A172 (cell line): ENCODE measurements around the gene SORT1. TPM values are rescaled to one million over a fixed set of nuclear protein-coding genes. Genes with fewer than 3 reads are reported as not detected.

Experiments used
- DNase-seq: peaks from one replicate; pipeline ENCODE4 v3.0.0-alpha.2; 2015; ENCODE audit warnings: low spot score
- total RNA-seq: library from RNA; depleted of rRNA; stranded (reverse); fragments of >200 nt; shearing (Covaris generic); gene quantifications from 2 replicates; pipeline ENCODE4 v1.2.3, GENCODE V29; 2014; rRNA removed

The SORT1 gene
- total RNA-seq, 1 experiment from 2014 or later: 15.9 TPM

DNA sequence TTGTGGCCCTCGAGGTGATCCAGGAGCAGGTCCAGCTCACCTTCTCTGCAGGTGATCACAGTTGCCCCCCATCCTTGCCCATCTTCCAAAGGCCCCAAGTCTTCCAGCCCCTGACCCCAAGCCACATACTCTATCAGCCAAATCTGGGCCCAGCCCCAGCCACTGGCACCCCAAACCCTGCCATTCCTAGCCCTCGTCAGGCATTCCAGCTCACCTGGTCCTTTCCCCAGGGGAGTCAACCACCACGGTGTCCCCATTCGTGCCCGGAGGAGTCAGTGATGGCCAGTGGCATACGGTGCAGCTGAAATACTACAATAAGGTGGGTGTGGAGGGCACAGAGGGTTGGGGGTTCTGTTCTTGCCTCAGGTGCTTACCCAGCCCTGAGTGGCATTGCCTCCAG is 136.1 kb downstream of the SORT1 start:
- no peak for DNase-seq

DNA sequence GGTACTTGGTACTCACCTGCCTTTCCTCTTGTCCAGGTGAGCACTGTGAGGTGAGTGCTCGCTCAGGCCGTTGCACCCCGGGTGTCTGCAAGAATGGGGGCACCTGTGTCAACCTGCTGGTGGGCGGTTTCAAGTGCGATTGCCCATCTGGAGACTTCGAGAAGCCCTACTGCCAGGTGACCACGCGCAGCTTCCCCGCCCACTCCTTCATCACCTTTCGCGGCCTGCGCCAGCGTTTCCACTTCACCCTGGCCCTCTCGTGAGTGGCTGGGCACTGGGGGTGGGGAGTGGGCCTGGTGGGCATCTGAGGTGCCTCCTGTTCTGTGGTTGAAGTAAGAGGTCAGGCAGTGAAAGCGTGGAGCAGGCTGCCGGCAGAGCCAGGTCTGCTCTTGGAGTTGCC is 136.7 kb downstream of the SORT1 start:
- no peak for DNase-seq

DNA sequence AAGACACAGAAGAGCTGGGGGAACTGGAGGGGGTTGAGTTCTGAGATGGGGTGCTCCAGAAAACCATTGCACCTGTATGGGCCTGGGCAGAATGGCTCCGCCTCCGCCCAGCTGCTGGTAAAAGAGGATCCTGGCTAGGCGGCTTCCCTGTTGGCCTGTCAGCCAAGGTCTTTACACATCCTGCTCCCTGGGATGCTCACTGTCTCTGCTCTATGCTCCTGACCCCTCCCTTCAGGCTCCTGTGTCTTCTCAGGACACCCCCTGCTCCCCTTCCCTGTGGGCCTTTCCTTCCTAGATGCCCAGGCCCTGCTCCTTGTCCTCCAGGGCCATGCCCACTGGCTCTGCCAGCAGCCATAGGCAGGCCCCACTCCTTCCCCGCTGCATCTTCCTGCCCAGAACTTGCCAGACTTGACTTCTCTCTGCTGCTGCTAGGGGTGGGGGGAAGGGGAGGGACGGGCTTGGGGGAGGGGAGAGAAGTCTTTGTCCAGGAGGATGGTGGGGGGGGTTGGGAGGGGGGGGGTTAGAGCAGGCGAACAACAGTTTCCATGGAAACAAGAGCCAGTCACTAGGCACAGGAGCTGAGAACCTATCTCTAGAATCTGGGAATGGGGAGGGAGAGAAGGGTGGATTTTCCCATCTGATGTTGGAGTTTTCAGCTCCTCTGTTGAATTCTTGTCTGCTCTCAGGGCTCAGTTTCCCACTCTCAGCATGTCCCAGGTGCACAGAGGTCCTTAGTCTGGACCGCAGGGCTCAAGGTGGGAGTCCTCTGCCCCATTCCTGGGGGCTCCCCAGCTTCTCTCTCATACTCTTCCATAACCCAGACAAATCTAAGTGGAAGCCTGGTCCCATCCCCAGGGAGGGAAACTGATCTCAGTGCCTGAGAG is 137.8 kb downstream of the SORT1 start:
- no peak for DNase-seq

Other genes with a start within 250 kb of the SORT1 start
- gene SARS1, start 184.0 kb downstream of the SORT1 start, total RNA-seq: 224 and 232 TPM in 2 replicates
- 10.3 and 14.9 TPM in 2 replicates for gene CELSR2, start 148.4 kb downstream of the SORT1 start, total RNA-seq
- 32.7 and 42.3 TPM in 2 replicates for gene PSRC1, start 114.8 kb downstream of the SORT1 start, total RNA-seq
- 1.8 TPM in 1 of 2 replicates, not detected in the other for gene MYBPHL, start 90.9 kb downstream of the SORT1 start, total RNA-seq
- 142 and 190 TPM in 2 replicates for gene PSMA5, start 28.5 kb upstream of the SORT1 start, total RNA-seq
- 0.24 TPM in 1 of 2 replicates, not detected in the other for gene SYPL2, start 68.6 kb upstream of the SORT1 start, total RNA-seq
- gene ATXN7L2, start 86.0 kb upstream of the SORT1 start, total RNA-seq: 3.0 and 5.4 TPM in 2 replicates
- 5.4 and 5.7 TPM in 2 replicates for gene CYB561D1, start 96.2 kb upstream of the SORT1 start, total RNA-seq
- 0.10 TPM in 1 of 2 replicates, not detected in the other for gene AMIGO1, start 111.8 kb upstream of the SORT1 start, total RNA-seq
- not detected in 2 replicates for gene GPR61, start 142.0 kb upstream of the SORT1 start, total RNA-seq
- 13.8 and 14.8 TPM in 2 replicates for gene GNAI3, start 150.7 kb upstream of the SORT1 start, total RNA-seq
- 0.41 TPM in 1 of 2 replicates, not detected in the other for gene GNAT2, start 221.7 kb upstream of the SORT1 start, total RNA-seq
- 47.5 and 75.8 TPM in 2 replicates for gene AMPD2, start 221.9 kb upstream of the SORT1 start, total RNA-seq